HG03103 (cell line): ENCODE data around the gene CEMP1.

Source experiments
- ATAC-seq: cut with Tn5 transposase; IDR thresholded peaks from one replicate; pipeline ENCODE4 v1.9.1; 2021; ENCODE audit warnings: low read depth; ENCODE audit not compliant: unreplicated experiment

The CEMP1 gene

GRCh38 chr16:2507052-2507659, 24.1 kb downstream of the CEMP1 start:
- ATAC-seq, result no peak

DNA sequence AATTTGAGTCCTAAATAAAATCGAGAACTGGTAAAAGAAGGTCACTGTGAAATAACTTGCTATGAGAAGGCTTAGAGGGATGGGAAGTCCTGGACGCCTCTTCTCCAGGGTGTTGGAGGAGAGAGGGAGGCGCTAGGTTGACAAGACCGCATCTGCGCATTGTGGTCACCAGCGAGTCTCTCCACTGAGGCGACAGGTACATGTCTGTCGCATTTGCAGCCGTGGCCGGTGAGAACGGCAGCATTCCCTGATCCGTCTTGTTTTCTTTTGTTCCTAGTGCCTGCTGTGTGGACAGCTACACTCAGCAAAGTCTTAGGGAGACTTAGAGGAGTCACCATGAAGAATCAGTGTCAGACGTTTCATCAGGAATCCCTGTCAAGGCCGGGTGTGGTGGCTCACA, 25.5 kb downstream of the CEMP1 start:
- ATAC-seq, result no peak

GRCh38 chr16:2501946-2502895, 29.0 kb downstream of the CEMP1 start:
- no peak for ATAC-seq

DNA sequence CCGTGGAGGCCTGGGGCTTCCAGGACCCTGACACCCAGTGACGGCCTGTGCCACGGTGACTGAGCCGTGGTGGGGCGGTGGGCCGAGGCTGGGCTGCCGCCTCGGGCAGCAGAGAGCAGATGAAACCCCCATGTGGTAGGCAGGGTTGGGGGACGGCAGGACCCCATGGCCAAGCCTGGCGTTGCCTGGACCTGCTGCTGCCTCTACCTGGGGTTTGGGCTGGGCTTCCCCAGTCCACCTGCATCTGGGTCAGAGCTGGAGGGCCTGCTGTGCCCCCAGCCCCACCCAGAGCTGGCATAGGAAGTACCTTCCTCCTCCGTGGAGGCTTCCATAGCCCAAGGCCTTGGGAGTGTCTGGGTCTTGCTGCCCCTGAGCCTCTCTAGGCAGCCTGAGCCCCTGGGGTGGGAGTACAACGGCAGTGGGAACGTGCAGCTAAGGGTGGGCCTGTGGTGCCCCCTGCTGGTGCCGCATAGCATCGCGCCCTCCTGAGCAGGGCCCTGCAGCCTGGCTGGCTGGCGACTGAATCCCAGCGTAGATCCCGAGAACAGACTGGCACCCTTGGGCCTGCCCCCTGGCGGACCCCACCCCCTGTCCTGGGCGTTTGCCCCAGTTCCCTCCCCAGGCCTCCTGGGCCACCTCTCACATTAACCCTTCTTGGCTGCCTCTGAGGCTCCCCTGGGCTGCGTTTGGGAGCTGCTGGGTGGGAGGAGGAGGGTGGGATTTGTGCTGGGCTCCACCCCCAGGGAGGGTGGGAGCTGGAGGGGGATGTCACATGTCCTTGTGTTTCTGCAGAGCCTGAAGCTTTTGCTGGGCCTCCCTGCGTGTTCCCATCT, 30.1 kb downstream of the CEMP1 start:
- ATAC-seq, result no peak

- no peak for ATAC-seq
These were observed 30.7 kb downstream of the CEMP1 start for GRCh38 chr16:2500430-2500917.

GRCh38 chr16:2499890-2500429, 31.2 kb downstream of the CEMP1 start:
- ATAC-seq, result no peak

- ATAC-seq, result no peak
These were observed 31.8 kb downstream of the CEMP1 start for GRCh38 chr16:2499454-2499853.

- ATAC-seq, result no peak
These were observed 32.5 kb downstream of the CEMP1 start for GRCh38 chr16:2498531-2499253.

DNA sequence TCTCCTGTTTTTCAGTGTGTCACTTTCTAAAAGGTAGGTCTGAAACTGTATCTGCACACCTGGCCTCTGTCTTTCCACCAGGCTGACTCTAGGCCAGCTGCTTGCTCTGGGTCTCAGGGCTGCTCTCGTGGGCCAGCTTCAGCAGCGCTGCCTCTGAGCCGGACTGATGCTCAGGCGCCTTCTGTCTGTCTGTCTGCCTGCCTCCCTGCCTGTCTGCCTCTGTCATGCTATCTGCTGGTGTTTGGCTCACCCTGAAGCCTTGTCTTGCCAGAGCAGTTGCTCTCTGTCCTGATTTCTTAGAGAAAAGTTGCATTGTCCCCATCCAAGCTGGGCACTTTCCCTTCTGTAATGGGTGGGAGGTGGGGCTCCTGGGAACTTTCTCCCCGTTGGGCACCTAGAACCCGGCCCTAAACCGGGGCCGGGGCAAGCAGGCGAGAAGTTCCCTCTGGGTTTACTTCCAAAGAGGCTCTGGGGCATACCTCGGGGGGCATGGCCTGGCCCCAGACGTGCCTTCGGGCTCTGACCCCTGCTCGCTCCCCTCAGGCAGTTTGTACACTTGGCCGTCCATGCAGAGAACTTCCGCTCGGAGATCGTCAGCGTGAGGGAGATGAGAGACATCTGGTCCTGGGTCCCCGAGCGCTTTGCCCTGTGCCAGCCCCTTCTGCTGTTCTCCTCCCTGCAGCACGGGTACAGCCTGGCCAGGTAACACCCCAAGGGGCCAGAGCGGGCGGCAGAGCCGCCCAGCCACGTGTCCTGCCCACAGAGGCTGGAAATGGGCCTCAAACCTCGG, 33.3 kb downstream of the CEMP1 start:
- ATAC-seq, result no peak

DNA sequence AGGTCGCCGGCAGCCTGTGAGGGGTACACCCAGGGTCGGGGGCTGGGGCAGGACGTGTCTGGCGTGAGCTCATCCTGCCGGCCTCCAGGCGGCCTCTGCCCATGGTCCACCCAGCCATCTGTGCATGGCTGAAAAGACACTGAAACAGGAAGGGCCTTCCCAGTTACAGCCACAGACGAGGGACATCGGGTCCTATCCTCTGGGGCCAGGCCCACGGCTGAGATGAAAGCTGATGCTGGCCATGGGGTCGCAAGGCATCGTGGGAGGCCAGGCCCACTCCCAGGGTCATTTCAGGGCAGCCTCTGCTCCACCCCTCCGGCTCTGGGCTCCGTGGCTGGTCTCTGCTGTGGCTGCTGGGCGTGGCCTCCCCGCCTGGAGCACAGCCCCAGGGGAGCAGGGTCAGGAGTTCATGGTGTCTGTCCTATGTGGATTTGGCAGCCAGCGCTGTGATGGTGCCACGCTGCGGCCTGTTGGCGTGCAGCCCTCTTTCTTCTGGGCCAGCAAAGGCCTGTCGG, 34.0 kb downstream of the CEMP1 start:
- ATAC-seq, result no peak

- no peak for ATAC-seq
These were observed 34.7 kb downstream of the CEMP1 start for GRCh38 chr16:2496223-2497115.

DNA sequence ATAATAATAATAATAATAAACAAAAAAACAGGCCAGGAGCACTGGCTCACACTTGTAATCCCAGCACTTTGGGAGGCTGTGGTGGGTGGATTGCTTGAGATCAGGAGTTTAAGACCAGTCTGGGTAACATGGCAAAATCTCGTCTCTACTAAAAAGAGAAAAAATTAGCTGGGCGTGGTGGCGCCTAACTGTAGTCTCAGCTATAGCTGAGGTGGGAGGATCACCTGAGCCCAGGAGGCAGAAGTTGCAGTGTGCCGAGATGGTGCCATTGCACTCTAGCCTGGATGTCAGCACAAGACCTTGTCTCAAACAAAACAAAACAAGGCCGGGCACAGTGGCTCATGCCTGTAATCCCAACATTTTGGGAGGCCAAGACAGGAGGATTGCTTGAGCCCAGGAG, 36.2 kb downstream of the CEMP1 start:
- no peak for ATAC-seq

DNA sequence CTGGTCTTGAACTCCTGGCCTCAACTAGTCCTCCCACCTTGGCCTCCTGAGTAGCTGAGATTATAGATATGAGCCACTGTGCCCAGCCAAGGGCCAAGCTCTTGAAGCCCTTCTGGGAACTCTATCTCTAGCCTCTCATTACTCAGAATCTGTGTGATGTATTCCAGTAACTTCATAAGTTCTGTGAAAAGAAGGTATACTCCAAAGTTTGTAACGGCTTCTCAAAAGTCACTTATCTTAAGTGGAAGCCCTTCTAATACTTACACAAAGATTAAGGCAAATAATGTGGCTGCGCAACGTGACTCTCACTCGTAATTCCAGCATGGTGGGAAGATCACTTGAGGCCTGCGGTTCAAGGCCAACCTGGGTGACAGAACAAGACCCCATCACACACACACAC, 36.6 kb downstream of the CEMP1 start:
- no peak for ATAC-seq

DNA sequence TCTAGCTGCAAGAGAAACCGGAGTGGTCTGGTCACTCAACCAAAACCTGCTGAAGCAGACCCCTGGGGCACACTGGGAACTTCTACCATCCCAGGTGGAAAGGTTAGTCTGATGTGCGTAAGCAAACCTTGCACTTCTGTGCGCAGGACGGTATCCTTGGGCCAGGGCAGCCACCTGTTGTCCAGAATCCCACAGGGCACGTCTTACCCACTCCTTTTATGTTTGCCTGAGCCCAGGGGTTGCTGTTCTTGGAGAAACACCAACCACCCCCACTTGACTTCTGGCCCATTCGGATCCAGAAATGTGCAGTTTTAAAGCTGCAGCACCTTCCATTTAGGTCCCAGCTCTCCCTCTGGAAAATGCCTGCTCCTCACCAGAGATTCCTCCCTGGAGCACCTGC, 37.6 kb downstream of the CEMP1 start:
- no peak for ATAC-seq

DNA sequence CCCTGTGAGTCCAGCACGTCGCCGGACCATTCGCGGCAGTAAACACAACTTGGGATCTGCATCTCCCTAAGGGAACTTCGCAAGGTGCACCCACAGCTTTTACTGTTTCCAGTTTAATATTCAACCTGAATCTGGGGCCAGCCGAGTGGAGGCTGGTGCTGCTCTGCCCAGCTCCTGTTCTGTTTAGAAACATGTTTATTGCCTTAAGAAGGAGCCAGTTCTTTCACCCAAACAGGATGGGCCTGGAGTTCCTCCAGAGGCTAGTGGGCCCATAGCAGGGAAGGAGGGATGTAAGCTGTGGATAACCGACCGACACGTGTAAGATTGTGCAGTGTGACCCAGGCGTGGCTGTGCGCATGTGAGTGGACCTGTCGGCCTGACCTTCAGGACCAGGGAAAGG, 38.9 kb downstream of the CEMP1 start:
- no peak for ATAC-seq

GRCh38 chr16:2490190-2491105, 40.8 kb downstream of the CEMP1 start:
- ATAC-seq, result no peak

GRCh38 chr16:2489581-2489980, 41.6 kb downstream of the CEMP1 start:
- no peak for ATAC-seq
